Sciatic nerve (tissue), 2 donors: ENCODE data around the gene HSD11B2. TPM values are rescaled to one million over a fixed set of nuclear protein-coding genes. Genes with fewer than 3 reads are reported as not detected.

Experiments
- ATAC-seq: fragments of 200-7000 bp; cut with Tn5 transposase; one replicate; pipeline ENCODE4 v1.9.1; 2020; ENCODE audit warnings: mild to moderate bottlenecking, moderate library complexity
- DNase-seq: peaks from one replicate; pipeline ENCODE4 v3.0.0-alpha.2; 2020; ENCODE audit warnings: low spot score
- intact Hi-C: fragments of 100-400 bp; cut with DNase I; formaldehyde crosslinking; loops from one replicate; pipeline ENCODE4 v1.14.2; 2022
- total RNA-seq: library from RNA; stranded (reverse); fragmentation: NEBNext Ultra II Directional; extraction: Animal tissue kit (Norgen Biotek cat#: 25700); gene quantifications from one replicate; pipeline ENCODE4 v1.2.1, GENCODE V29; 2021
- donor health status: DM: no; HTN: no; CAD: no.
- donor health status: DM: no; HTN: no; CAD: no.

The HSD11B2 gene
- total RNA-seq, result 0.53 TPM

DNA sequence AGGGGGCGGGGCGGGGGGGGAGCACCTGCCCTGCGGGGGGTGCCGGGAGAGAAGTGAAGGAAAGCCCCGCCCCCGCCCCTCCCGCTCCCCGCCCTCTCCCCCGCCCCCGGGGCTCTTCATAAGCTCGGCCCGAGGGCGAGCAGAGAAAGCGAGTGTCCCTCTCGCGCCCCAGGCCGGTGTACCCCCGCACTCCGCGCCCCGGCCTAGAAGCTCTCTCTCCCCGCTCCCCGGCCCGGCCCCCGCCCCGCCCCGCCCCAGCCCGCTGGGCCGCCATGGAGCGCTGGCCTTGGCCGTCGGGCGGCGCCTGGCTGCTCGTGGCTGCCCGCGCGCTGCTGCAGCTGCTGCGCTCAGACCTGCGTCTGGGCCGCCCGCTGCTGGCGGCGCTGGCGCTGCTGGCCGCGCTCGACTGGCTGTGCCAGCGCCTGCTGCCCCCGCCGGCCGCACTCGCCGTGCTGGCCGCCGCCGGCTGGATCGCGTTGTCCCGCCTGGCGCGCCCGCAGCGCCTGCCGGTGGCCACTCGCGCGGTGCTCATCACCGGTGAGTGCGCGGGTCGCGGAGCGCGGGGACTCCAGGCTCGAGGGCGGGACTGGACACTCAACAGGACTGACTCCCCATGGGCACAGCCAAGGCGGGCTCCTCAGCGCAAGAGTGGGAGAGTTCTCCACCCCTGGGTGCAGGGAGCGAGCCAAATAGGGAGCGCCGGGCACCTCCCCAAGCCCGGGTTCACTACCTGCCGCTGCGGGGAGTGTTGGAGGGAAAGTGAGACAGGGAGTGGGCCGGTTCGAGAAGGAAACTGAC lies at the start of gene HSD11B2:
Gene HSD11B2 (plus strand): TSS at position 145 of the 798 bp plus-strand sequence. CDS start 128 bp downstream, at position 273.
- ATAC-seq (peak; percentile 17), DNase-seq (no peak)
- intact Hi-C loops, result no loop called here

DNA sequence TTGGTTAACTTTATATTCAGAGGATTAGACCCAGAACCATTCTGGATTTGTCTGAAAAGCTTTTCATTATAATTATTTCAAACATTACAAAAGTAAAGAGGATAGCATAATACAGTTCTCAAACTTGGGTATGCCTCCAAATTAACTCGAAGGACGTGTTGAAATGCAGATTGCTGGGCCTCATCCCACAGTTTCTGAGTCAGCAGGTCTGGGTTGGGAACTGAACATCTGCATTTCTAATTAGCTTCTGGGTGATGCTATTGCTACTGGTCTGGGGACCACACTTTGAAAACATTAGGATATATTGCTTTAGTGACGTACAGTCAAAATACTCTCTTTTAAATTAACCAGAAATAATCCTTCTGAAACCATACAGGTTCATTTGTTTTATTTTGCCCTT lies 47.6 kb upstream of the HSD11B2 start:
- ATAC-seq (no peak), DNase-seq (no peak)
- intact Hi-C loops, result no loop called here

DNA sequence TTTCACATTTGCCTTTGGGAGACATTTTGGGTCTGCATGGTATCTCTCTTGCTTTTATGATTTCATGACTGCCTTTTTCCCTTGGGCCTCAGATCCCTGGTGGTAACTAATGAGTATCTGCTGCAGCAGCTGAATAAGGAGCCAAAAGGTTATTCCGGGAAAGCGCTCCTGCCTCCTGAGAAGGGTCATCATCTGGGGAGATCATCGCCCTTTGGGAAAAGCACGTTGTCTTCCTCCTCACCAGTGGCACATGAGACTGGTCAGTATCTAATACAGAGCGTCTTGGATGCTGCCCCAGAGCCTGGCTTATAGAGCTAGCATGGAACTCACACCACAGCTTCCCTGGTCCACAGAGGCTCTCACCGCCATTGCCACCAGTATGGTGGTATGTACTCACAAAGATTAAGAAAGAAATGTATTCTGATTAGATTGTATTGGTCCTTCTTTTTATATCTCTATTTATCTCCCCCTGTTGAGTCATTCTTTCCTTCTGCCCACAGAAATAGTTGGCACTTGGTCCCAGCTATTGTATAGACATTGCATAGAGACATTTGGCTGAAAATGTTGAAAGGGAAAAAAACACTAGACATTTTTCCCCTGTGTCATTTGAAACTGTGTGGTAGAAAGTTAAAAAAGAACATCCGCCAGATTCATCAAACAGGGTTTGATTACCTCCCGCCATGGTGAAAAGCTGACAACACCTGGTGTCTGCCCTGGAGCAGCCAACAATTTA lies 46.0 kb upstream of the HSD11B2 start:
- no peak for ATAC-seq
- intact Hi-C loops, result no loop called here
- no peak for DNase-seq

DNA sequence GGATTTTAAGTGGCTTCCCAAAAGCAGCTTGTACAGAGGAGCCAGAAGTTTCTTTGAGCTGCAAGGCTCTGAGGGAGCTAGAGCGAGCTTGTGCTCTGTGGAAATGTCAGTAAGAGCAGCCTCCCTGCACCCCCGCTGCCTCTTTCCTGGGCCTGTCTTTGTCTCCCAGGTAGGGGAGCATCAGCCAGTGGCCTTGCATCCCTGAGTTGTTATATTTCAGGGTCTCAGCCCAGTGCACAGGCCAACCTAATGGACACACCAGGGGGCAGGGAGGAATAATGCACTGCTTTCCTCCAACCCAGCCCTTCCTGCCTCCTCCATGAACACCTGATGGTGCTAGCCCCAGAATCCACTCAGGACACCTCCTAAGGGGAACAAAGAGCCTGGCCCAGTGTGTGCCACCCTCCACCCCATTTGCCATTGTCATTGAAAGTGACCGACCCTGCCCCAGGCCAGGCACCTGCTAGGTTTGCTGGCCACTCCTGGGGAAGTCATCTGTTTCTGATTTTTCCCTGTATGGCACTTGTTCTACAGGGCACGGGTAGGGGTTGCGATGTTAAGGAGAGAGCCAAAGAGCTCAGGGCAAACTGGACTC lies 44.0 kb upstream of the HSD11B2 start:
- DNase-seq, result no peak
- intact Hi-C loops, result no loop called here

DNA sequence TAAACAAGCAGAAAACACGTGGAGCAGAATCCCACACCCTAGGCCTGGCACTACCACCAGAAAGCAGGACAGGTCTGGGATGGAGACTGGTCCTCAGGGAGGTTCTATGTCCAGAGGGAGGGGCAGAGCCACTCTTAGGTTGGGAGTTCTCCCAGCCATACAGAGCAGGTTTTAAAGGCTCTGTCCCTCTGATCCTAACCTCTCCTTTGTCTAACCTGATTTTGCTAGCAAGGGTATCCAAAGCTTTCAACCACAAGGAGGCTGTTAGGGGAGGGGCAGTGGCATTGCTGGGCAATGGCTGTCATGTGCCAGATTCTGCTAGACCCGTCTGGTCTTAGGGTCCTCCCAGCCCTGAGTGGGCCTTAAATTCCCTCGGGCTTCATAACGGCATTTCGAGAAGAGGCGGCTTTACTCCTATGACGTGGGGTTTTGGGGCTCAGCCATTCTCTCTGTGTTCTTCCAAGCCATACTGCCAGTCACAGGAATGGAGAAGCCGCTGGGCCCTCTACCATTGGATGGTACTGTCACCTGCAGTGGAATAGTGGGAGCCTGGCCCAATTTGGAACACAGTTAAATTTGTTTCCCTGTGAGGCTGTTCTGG lies 43.3 kb upstream of the HSD11B2 start:
- DNase-seq (no peak), ATAC-seq (no peak)
- intact Hi-C loops, result no loop called here

More for the DNA sequence above, 44.0 kb upstream of the HSD11B2 start:
- no peak for ATAC-seq

DNA sequence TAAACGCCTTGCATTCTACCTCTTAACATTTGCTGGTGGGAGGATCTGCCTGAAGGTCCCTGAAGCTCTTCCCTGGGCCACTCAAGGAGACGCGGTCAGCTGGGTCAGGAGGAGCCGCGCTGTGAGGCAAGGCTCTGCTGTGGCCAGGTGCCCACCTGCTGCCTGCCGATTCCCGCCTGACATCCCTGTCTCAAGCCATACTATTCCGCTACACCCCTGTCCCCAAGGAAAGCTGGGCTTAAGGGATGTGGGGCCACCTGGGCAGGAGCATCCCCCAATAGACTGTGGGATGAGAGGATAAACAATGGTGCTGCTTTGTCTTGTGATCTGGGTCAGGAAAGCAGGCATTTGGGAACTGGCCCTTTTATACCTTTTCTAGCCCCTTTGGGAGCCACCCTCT lies 42.7 kb upstream of the HSD11B2 start:
- no peak for DNase-seq
- intact Hi-C loops, result no loop called here
- no peak for ATAC-seq

DNA sequence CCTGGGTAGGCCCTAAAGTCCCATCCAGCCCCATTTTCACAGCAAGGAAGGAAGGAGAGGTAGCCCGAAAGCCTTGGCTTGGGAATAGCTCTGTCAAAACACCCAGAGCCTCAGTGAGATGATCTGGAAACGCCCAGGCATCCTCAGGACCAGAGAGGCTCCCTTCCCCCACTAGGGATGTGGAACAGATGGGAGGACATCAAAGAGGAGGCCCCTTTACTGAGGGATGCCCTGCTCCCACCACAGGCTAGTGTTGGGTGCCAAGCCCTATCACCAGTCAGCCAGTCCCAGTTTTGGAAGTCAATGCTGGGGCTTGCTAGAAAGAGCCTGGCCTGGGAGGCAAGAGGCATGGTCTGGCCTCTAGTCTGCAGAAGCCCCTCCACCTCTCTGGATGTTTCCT lies 42.3 kb upstream of the HSD11B2 start:
- ATAC-seq, result no peak
- DNase-seq, result no peak
- intact Hi-C loops, result no loop called here

DNA sequence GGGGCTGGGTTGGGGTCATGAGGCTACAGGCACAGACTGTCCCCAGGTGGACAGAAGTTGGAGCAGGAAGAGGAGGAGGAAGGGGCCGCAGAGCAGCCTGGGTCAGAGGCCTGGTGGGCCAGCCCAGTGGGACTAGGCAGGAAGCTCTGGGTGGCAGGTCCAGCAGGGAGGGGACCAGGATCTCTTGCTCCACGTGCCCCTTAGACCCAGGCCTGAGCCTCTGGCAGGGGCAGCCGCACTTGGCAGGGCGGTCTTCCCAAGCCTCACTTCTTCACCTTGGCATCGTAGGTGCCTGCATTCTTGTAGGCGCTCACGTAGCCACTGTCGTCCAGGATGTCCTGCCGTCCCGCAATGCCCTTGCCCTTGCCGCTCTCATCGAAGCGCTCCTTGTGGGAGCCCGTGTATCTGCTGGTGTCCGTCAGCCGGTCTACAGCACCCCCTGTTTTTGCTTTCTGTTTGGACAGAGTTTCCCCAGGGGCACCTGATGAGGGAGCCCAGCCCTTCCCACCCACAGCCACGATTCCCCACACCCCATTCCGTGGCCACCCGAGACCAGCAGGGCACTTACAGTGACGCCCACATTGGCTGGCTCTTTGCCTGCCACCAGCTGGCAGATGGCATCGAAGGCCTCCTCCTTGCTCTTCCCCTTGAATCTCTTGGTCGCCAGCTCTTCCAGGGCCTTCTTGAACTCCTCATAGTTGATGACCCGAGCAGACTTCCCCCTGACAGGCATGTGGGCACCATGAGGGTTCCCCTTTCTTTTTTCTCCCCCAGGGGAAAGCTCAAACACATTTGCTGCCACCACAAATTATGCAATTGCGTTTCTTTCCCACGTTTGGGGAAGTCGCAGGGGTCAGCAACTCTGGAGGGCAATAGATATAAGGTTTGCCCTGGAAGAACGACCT lies 40.8 kb upstream of the HSD11B2 start:
- DNase-seq, result no peak
- ATAC-seq, result peak; percentile 19
- intact Hi-C loops, result no loop called here

DNA sequence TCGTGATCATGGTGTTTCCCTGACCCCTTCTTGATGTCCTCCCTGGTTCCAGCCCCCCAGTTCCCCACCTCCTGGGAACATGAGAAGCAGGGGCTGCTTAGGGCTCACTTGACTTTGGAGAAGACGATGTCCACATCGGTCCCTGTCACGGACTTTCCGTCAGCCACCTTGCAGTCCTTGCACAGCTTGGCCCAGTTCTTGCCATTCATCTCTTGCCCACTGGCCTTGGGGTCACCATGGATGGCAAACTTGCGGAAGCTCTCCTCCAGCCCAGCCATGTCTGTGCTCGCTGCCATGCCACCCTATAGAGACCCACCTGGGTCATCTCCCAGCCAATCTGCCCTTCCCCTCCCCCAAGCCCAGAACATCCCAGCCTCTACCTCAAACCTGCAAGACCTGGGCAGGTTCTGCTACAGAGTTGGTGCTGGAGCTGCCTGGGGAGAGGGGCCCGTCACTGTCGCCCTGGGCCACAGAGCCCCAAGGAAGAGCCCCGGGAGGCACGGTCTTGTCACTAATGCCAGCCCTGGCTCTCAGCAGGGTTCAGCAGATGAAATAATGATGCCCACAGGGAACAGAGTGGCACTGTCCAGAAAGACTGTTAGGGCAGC lies 40.0 kb upstream of the HSD11B2 start:
- no peak for ATAC-seq
- intact Hi-C loops, result no loop called here
- DNase-seq, result no peak

DNA sequence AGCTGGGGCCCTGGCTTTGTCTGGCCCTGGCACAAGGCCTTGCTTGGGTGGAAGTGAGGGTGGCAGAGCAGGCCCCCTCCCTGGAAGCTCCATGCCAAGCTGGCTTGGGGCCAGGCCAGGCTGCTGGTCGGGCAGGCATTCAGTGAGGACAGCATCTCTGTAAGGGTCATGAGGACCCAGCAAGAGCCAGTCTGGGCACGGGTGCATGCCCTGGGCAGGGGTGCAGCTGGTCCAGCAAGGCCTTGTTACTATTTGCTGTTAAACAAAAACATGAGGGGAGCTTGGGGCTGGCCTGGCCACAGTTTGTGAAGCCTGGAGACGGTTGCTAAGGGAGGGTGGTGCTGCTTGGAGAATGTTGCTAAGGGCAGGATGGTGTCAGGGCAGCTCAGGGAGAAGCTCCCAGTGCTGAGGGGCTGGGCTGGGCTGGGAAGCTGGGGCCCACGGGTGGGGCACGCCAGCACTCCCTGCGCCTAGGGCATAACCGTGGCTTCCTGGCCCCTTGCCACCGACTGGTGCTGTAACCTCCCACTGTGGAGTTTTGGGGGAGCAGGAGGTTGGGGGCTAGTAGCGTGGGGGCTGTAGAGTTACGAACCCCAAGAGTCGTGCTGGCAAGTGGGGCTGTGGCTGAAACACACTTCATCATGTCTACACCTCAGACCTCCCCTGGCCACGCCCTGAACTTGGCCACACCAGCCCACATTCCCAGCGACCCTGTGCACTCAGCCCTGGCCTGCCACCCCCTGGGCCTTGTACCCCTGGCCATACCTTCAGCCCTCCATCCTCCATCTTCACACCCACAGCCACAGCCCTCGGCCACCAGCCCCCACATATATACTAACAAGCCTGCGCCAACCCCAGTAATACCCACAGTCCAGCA lies 39.3 kb upstream of the HSD11B2 start:
- ATAC-seq (no peak), DNase-seq (no peak)
- intact Hi-C loops, result no loop called here

DNA sequence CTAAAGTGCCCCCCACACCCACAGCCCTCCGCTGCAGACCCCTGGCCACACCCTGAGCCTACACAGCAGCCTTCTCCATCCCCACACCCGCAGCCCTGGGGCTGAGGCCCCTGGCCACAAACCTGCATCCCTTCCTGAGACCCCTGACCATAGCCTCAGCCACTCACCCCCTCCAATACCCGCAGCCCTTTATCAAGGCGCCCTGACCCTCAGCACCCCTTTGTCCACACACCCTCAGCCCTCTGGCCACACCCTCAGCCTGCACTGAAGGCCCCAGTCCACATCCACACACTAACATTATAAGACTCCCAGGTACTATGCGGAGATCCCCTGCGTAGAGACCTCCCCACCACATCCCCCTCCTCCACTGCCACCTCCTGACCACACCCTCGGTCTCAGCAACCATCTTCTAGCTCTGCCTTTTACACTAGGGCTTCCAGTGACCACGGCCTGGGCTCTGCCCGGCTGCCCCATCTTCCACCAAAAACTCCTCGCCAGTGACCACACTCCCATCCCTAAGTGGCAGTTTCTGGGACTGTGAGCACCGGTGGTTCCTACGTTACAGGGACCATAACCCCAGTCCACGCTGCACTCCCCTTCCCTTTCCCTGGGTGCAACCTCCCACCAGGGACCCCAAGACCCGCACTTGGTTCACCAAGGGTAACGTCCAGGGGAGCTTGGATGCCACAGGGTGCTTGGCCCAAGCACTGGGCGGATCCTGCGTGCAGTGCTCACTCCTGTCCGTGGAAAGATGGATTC lies 38.4 kb upstream of the HSD11B2 start:
- ATAC-seq (no peak), DNase-seq (peak; percentile 56)
- intact Hi-C loops, result no loop called here

DNA sequence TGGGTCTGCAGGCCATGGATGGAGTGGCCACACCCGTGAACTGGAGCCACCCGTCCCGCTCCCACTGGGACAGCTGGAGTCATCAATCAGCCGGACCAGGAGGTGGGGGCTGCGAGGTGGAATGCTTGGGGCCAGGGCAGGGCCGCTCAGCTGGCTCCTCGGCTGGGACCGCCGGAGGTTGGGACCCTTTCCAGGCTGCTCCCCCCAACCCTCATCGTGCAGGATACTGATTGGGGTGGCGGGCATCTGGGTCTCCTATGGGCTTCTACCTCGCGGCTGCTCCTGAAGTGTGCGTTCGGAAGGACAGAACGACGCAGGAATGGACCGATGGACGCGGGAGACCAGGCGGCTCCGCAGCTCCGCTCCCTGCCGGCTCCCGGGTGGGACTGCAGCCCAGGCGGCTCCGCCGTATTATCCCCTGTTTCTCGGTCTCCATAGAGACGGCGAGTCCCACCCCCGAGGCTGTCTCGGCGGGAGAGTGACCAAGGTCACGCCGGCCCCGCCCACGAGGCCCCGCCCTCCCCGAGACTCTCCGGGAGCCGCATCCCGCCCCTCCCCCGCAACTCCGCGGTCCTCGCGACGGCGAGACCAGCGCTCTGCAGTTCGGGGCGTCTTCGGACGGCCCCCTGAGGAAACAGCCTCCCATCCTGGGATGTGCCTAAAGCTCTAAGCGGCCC lies 37.7 kb upstream of the HSD11B2 start, which contains the start of gene TPPP3:
Gene TPPP3 (minus strand): TSS at position 388 of the 677 bp plus-strand sequence. CDS start 2,387 bp downstream, outside the sequence.
- intact Hi-C loops, result no loop called here
- DNase-seq (peak; percentile 93), ATAC-seq (peak; percentile 84)

DNA sequence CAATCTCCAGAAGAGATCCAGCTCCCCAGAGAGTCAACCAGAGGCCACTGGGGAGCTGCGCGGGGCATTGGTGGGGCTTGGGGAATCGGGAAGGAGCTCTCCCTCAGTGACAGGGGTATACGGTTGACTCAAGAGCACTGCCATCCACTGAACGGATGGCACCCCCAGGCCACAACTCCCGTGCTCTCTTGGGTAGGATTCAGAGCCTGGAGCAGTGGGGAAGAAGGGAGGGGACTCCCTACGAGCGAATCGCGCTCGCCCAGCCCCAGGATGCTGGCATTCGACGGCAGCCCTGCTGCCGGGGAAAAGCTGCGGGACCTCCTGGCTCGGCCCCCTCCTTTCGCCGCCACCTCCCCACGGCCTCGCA lies 37.1 kb upstream of the HSD11B2 start:
- intact Hi-C loops, result no loop called here
- ATAC-seq (peak; percentile 1), DNase-seq (peak; percentile 62)

DNA sequence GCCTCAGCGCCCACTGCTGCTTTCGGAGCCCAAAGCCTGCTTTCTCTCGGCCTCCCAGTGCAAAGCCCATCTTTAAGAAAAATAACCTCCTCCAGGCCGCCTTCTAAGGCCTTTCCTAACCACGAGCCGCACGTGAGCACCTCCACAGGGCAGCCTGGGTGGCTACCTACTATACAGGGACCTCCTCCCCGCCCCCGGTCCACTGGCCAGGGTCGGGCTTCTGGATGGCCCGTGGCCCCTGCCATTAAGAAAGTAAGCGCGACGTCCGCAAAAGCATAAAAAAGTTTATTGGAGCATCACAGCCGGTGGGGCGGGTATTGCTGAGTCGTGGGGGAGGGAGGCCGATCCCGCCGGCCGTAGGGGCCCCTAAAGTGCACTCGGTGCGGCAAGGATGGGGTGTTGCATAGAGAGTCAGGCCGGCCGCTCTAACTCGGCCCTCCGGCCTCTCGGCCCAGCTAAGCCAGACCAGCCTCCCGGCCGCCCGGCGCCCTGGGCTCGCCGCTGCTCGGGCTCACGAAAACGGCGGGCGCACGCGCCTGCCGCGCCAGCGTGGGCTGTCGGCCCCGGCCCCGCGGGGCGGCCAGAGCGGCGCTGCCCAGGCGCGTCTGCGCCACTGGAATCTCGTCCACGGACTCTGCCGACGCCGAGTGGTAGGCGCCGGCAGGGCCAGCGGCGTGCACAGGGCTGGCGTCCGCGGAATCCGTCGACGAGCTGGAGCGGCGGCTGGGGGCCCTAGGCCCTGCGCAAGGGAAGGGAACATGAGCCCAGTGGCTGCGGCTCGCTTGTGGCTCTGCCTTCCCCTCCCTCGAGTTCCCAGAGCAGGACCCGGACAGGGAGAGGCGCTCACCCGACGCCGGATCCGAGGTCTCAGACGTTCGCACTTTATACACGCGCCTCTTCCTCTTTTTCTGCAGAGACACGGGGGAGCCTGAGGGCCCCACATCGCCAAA lies 36.5 kb upstream of the HSD11B2 start:
- intact Hi-C loops, result no loop called here
- ATAC-seq, result no peak
- DNase-seq, result peak; percentile 64

DNA sequence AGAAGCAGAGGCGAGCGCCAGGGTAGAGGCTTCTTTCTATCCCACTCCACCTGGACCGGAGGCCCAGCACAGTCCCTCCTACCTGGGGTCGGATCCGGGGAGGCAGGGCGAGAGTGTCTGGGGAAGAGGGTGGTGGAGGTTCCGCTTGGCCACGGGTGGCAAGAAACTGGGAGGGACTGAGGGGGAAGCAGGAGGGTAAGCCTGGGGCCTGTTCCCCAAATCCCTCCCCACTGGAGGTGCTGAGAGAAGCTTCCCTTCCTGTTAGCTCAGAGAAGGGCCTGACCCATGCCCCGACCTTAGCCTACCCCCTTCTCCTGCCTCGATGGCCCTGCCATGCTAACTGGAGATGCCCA lies 35.8 kb upstream of the HSD11B2 start:
- DNase-seq (peak; percentile 58), ATAC-seq (no peak)
- intact Hi-C loops, result no loop called here
